NCI-H2171 (cell line): ENCODE data around the gene ZNF343.
"Not testable (repeated sequence)": the region's sequence is repeated elsewhere in the genome, so short reads cannot be mapped to it uniquely, and the experiment has no call there.

Experiments used
- DNase-seq: peaks from one replicate; lab custom pipeline; 2025; lab: John Stamatoyannopoulos, UW

Gene ZNF343

GRCh38 chr20:2521369-2522305 lies 12.9 kb upstream of the ZNF343 start:
- DNase-seq: no peak

- no peak for DNase-seq
Observed at GRCh38 chr20:2520617-2521016, 11.9 kb upstream of the ZNF343 start.

DNA sequence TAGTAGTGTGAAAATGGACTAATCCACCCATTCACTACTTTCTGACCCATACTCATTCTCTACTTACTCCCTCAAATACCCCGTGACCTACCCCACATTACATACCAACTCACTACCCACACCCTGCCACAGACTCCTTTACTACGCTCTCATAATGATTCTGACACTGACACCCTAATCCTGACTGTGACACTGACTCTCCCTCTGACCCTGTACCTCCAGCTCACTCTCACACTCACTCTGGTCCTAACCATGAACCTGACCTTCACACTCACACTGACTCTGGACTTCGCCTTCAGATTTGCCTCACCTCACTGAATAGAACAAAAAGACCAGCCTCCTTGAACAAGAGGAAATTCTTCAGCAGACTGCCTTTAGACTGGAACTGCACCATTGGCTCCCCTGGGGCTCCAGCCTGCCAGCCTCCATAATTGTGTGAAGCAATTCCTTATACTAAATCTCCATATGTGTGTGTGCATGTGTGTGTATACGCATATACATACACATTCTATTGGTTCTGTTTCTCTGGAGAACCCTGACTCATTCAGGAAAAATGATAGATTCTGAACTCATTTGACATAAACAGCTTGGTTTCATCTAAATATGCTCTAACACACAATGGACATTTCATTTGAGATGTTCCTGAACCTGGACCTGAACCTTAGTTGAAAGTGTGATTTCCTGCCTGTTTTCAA lies 10.5 kb upstream of the ZNF343 start:
- DNase-seq: no peak

DNA sequence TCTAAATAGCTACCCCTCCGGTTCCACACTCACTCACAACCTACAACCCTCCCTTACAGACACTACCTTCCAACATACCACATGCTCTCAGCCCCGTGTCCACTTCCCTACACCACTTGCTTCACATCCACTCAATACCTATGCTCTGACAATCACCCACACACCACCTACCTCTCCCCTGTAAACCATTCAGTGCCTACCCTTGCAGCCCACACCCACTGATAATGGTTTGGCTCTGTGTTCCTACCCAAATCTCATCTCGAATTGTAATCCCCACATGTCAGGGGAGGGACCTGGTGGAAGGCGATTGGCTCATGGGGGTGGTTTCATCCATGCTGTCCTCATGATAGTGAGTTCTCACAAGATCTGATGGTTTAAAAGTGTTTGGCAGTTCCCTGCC lies 9.8 kb upstream of the ZNF343 start:
- no peak for DNase-seq

DNA sequence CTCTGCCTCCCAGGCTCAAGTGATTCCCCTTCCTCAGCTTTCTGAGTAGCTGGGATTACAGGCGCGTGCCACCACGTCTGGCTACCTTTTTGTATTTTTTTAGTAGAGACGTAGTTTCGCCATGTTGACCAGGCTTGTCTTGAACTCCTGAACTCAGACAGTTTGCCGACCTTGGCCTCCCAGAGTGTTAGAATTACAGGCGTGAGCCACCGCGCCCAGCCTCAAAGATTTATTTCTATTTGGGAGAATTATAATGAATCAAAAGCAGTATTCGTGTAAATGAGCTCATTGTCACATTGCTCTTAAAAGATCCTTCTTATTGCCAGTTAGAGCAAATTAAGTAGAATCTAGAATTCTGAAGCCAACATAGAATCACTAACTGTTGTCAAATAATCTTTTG lies 9.4 kb upstream of the ZNF343 start:
- DNase-seq: no peak

DNA sequence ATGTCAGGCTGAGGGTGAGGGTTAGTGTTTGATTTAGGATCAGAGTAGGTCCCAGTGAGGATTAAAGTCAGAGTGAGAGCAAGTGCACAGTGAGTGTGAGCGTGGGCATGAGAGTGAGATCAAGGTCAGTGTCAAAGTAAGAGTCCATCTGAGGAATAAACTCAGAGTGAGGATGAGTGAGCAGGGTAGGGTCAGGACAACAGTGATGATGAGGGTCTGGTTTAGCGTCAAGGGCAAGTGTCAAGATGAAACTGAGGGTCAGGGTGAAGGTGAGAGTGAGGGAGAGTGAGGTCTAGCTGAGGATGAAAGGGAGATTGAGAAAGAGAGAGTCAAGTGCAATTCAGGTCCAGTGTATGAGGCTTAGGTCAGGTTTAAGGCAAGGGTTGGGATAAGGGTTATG lies 7.7 kb upstream of the ZNF343 start:
- DNase-seq: no peak

DNA sequence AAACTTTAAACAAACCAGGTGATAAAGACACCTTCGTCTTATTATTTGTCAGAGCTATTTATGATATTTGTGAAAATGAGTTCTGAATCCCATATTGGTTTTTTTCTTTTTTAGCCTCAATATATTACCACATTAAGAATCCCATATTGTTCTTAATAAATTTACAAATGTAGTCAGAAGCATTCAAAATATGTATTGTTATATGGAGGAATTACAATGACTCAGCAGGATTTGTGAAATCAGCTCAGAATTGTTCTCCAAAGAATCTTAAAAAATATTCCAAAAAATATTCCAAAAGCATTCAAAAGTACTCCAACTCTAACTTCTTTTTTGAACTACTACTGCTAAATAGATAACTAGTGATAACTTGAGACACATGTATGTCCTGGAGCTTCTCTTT lies 6.5 kb upstream of the ZNF343 start:
- DNase-seq: no peak

DNA sequence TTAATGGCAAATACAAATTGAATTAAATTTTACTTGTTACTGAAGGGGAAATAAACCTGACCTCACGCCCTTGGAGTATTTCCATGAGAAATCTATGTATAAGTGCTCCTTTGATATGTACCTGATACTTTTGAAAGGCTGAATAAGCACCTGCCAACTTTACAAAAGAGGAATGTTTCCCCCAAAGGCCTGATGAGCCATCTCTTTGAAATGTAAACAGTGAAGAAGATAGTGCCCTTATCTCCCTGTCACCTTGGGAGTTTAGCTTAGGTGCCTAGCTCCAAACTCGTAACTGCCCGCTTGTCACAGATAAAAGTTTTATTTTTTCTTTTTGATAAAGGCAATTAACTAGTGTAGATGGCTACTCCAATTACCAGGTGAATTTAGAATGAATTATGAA lies 1.1 kb upstream of the ZNF343 start:
- no peak for DNase-seq

- DNase-seq: no peak
Observed at GRCh38 chr20:2509468-2509781, 710 bp upstream of the ZNF343 start.

- DNase-seq: no peak
Observed at GRCh38 chr20:2507875-2508630, 662 bp downstream of the ZNF343 start.

DNA sequence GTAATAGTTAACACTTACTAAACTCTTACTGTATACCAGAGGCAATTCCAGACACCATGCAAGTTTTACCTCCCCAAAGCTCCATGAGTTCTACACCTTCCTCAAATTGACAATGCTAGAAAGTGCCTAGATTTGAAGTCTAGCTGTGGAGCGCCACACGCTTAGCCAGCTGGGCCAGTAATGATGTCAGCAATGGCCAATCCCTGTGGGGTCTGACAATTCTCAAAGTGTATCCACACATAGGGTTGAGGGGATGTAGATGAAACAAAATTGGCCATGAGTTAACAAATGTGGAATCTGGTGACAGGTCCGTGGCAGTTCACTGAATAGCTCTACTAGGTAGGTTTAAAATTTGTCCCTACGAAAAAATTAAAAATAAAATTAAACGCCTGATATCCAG lies 1.3 kb downstream of the ZNF343 start:
- no peak for DNase-seq

DNA sequence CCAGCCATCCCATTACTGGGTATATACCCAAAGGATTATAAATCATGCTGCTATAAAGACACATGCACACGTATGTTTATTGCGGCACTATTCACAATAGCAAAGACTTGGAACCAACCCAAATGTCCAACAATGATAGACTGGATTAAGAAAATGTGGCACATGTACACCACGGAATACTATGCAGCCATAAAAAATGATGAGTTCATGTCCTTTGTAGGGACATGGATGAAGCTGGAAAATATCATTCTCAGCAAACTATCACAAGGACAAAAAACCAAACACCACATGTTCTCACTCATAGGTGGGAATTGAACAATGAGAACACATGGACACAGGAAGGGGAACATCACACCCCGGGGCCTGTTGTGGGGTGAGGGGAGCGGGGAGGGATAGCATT lies 2.3 kb downstream of the ZNF343 start:
- not testable (repeated sequence) for DNase-seq

- not testable (repeated sequence) for DNase-seq
Observed at GRCh38 chr20:2504803-2505202, 3.9 kb downstream of the ZNF343 start.

DNA sequence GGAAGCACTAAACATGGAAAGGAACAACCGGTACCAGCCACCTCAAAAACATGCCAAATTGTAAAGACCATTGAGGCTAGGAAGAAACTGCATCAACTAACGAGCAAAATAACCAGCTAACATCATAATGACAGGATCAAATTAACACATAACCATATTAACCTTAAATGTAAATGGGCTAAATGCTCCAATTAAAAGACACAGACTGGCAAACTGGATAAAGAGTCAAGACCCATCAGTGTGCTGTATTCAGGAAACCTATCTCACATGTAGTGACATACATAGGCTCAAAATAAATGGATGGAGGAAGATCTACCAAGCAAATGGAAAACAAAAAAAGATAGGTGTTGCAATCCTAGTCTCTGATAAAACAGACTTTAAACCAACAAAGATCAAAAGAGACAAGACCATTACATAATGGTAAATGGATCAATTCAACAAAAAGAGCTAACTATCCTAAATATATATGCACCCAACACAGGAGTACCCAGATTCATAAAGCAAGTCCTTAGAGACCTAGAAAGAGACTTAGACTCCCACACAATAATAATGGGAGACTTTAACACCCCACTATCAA lies 5.8 kb downstream of the ZNF343 start:
- not testable (repeated sequence) for DNase-seq

GRCh38 chr20:2485661-2486060 lies 23.1 kb downstream of the ZNF343 start:
- no peak for DNase-seq

DNA sequence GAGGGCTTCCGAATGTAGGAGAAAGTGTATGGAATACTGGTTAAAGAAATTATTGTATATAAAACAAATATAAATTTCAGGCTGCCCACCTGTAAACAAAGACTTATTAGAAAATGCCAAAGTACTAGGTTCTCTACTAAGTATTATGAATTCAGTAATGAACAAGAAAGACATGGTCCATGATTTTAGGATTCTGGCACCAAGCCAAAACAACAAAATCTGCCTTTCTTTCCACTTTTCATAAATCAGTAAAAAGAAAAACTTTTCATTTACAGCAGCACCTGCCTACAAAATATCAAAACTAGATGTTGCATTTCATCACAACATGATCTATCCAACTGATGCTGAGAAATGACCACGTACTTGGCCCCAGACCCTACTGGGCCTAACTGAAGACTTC lies 23.6 kb downstream of the ZNF343 start:
- no peak for DNase-seq

GRCh38 chr20:2483504-2483903 lies 25.2 kb downstream of the ZNF343 start:
- DNase-seq: no peak

DNA sequence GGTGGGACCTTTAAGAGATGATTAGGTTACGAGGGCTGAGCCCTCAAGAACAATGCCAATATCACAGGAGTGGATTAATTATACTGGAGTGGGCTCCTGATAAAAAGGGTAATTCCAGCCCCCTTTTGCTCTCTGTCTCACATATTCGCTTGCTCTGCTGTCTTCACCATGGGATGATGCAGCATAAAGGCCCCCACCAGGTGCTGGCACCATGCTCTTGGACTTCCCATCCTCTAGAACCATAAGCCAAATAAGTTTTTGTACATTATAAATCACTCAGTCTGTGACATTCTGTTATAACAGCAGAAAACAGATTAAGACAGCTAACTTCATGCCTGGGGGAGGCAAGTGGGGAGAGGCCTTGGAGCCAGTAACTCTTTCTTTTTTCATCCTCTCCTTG lies 28.3 kb downstream of the ZNF343 start:
- no peak for DNase-seq

DNA sequence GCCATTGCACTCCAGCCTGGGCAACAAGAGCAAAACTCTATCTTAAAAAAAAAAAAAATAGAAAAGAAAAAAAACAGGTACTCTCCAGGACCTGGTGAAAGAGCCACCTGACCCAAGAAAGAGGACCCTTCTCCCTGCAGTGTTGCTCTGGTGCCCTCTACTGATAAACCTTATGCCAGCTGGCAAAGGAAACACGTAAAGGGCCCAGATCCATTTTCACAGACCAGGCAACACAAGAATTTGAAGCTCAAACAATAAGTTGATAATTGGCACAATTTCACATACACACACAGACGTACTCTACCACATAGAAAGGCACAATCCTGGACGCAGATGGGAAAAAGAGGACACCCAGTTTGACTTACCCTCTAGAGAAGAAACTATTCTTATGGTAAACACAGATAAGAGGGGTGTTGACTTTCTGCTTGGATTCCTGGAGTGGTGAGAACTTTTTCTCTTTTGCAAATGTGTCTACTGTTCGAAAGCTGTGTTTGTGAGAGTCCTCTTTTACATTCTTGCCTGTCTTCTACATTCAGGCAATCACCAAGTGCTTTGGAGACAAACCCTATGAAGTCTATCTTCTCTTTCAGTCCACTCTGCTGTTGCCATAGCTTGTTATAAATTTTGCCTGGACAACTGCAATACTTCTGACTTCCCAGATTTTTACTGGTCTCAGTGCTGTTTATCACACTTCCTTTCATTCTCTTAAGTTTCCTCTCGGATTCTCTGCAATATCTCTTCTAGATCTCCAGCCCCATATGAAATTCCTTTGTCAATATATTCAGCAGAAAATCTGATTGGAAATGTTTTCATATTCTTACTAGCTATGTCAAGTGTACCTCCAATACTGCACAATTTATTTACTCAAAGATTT lies 31.7 kb downstream of the ZNF343 start:
- no peak for DNase-seq

DNA sequence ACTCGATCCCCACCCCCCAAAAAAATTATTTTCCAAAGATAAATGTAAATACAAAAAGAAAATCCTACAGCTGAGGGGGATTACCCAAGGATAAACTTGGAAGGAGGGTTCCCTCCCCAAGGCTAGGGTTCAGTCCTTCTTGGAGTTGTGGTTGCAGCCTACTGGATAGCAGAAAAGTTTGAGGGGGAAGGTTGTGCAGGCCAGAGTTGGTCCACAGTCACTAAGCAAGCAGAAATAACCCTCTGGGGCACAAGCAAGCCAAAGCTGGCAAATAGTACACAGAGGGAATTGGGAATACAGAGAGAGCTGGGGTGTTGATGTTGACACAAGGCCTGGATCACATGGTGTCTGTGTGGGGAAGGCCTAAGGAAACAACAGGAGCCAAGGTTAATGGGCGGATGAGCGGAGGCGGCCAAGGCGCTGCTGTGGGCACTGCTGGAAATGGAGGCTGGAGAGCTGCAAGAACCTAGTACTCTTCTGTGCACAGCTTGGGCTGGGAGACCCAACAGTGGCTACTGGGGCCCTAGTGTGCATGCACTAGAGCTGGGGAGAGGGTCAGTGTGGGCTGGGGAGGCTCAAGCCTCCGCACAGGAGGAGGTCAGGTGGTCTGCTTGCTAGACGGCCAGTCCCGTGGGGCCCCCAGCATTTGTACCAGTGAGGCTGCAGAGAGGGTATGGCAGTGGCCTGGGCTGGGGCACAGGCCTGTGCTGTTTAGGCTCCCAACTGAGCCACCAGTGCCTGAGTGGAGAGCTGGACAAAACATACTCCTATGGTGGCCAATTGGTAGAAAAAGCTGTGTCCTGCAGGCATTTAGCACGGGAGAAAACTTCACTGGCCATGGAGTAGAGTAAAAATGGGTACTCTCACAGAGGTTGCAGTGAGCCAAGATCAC lies 32.6 kb downstream of the ZNF343 start:
- no peak for DNase-seq
